DMS53 (cell line): ENCODE data around the gene POFUT1.
A peak's percentile ranks its signal among the peaks of the same experiment; 100 is the strongest.

Experiments
- DNase-seq: peaks from one replicate; lab custom pipeline; 2025; lab: John Stamatoyannopoulos, UW

The POFUT1 gene

GRCh38 chr20:32206760-32207625 is 687 bp upstream of the POFUT1 start:
- peak; percentile 41 for DNase-seq

DNA sequence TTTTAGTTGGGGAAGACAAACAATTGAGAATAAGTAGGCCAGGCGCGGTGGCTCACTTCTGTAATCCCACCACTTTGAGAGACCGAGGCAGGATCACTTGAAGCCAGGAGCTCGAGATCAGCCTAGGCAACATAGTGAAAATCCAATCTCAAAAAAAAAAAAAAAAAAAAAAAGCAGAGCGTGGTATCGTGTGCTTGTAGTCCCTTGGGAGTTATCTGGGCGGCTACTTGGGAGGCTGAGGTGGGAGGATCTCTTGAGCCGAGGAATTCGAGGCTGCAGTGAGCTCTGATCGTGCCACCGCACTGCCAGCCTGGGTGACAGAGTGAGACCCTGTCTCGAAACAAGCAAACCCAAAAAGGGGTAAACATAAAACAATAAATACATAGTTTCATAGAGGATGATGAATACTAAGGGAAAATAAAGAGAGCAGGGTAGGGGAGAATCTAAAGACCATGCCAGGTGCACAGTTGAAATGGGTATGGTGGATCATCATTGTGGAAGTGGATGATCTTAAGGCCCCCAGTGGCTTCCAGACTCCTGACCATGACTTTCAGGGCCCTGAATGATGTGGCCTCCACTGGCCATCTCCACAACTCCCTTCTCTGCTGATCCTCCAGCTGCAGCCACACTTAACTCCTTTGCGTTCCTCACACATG is 947 bp downstream of the POFUT1 start:
- DNase-seq: no peak

DNA sequence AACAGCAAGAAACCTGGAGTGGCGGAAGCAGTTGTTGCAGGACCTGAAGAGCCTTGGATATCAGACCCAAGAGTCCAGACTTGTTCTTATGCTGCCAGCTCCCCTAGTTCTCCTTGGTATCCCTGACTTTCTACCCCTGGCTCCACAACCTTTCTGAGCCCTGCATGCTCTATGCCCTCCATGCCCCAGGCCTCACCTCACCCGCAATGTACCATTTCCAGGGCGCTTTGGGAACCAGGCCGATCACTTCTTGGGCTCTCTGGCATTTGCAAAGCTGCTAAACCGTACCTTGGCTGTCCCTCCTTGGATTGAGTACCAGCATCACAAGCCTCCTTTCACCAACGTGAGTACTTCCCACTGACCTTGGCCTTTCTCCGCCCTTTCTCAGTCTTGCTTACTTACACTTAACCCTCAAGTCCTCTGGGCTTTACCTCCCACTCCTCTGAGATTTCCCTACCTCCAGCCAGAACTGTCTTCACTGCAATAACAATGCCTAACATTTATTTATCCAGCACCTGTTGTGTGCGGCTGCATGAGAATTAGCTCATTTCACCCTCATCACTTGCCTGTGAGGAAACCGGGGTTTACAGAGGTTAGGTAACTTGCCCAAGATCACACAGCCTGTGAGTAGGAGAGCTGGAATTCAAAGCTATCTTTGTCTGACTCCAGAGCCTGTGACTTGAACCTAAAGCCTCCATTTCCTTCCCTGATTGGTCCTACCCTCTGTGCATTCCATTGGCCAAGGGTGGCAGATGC is 2.3 kb downstream of the POFUT1 start:
- DNase-seq: no peak

GRCh38 chr20:32213870-32214269 is 6.2 kb downstream of the POFUT1 start:
- DNase-seq: no peak

DNA sequence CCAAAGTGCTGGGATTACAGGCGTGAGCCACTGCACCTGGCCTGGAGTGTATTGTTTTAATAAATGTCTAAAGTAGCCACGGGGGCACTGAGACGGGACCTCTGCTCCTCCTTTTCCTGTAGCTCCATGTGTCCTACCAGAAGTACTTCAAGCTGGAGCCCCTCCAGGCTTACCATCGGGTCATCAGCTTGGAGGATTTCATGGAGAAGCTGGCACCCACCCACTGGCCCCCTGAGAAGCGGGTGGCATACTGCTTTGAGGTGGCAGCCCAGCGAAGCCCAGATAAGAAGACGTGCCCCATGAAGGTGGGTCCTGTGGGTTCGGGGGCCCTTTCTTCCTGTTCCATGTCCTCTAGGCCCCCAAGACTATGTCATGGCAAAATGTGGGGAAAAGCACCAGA is 7.5 kb downstream of the POFUT1 start:
- DNase-seq: no peak

- no peak for DNase-seq
These were observed 8.0 kb downstream of the POFUT1 start for GRCh38 chr20:32215729-32216128.

- DNase-seq: no peak
These were observed 8.8 kb downstream of the POFUT1 start for GRCh38 chr20:32216179-32217142.

DNA sequence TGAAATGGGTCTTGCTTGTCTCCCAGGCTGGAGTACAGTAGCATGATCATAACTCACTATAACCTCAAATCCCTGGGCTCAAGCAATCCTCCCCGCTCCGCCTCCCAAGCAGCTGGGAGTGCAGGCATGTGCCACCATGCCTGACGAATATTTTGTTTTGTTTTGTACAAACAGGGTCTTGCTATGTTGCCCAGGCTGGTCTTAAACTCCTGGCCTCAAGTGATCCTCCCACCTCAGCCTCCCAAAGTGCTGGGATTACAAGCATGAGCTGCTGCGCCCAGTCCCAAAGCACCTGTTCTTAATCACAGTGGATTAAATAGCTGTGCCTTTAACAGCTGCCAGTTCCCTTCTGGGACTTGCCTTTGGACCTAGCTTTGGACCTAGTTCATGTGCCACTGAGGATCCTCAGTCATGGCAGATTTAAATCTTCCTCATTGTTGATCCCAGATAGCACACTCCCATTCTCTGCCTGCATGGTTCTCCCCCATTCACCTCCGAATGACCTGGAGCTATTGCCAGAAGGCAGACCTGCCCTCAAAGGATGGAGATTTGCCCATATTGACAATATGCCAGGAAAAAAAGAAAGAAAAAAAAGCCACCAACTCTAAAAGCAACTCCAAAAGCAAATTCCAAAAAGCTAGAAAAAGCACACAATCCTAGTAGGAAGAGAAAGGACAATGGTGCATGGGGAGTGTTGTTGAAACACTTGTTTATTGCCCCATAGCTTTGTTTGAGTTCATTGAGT is 10.6 kb downstream of the POFUT1 start:
- DNase-seq: no peak

DNA sequence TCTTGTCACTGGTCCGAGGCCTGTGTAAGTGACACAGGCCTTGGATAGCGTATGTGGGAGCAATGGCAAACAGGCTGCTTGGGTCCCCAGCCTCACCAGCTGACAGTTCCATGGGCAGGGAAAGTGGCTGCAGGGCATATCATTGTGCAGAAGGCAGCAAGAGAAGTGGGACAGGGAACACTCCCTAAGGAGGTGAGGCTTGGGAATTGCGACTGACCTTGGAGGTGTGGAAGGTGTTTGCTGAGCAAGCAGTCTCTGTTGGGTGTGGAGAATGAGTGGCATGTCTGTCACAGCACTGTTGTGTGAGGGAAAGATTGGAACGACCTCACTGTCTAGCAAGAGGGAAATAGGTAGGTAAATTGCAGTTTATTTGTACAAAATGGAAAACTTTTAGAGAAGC is 16.8 kb downstream of the POFUT1 start:
- DNase-seq: no peak

DNA sequence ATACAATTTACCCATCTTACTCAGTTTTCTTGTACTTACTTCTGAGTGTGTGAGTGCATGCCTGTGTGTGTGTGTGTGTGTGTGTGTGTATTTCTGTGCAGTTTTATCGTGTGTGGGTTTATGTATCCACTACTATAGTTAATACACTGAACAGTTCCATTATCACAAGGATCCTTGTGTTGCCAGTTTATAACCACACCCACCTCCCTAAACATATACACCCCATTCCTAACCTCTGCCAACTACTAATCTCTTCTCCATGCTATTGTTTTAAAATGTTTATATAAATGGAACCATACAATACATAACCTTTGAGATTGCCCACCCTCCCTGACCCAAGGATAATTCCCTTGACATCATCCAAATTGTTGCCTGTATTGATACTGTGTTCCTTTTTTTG is 18.7 kb downstream of the POFUT1 start:
- DNase-seq: no peak

DNA sequence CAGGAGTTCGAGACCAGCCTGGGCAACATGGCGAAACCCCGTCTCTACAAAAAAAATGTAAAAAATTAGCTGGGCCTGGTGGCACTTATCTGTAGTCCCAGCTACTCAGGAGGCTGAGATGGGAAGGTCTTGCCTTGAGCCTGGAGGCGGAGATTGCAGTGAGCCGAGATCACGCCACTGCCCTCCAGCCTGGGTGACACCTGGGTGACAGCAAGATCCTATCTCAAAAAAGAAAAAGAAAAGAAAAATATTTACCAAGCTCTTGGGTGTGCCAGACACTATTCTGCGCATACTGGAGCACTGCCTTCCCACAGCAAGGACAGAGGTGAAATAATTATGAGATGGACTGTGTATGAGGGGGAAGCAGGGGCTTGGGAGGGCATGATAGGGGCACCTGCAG is 19.6 kb downstream of the POFUT1 start:
- DNase-seq: no peak

DNA sequence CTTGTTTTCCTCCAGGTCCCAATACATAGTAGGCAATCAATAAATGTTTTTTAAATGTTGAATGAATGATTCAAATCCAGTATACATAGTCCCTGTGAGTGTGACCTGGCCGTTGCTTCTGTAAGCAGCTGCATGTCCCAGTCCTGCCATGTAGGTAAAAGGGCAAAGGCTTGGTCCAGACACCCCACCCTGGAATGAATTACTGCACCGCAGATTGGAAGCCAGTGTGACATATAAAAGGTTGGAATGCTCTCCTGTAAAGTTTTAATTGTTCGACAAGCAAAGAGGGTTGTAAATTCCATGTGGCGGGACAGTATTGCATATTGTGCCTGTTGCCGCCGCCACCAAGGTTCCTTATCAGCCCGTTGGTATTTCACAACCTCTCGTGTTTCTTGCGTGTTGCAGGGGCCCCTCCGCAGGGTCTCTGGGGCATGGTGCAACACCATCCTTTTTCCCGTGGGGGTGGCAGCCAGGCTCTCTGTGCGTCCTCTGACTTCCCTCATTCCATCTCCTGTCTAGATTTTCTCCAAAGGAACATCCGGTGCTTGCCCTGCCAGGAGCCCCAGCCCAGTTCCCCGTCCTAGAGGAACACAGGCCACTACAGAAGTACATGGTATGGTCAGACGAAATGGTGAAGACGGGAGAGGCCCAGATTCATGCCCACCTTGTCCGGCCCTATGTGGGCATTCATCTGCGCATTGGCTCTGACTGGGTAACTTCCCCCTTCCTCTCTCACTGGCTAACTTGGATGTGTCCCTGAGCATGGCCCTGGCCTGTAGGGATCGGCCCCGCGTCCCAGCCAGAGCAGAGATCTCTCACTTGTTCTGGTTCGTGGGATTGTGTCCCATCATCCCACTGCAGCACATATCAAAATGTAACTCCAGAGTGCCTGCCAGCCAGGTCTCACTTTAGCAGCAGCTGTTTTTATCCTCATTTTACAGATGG is 20.3 kb downstream of the POFUT1 start:
- DNase-seq: no peak

DNA sequence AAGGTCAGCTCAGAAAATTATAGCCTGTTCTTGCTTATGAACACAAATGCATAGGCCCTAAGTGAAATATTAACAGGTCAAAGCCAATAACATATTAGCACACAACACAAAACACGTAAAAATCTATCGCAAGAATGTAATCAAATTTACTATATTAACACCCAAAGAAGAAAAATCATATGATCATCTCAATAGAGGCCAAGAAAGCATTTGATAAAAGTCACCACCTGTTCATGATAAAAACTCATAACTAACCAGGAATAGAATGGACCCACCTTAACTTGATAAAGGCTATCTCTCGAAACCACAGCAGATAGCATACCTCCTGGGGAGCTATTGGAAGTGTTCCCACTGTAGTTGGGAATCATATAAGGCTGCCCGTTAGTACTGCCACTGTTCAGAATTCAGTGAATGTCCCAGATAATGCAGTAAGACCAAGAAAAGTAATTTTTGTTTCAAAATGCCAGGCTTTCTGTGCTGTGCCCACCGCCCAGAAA is 21.6 kb downstream of the POFUT1 start:
- no peak for DNase-seq

DNA sequence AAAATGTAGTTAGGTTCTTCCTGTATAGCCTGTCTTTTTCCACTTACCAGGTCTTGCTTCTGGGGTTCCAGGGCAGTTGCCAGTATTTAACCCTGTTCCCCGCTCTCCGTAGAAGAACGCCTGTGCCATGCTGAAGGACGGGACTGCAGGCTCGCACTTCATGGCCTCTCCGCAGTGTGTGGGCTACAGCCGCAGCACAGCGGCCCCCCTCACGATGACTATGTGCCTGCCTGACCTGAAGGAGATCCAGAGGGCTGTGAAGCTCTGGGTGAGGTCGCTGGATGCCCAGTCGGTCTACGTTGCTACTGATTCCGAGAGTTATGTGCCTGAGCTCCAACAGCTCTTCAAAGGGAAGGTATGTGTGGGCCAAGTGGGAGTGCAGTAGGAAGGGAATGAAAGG is 23.0 kb downstream of the POFUT1 start:
- DNase-seq: no peak

GRCh38 chr20:32231245-32231644 is 23.6 kb downstream of the POFUT1 start:
- no peak for DNase-seq

- no peak for DNase-seq
These were observed 24.2 kb downstream of the POFUT1 start for GRCh38 chr20:32231847-32232246.

DNA sequence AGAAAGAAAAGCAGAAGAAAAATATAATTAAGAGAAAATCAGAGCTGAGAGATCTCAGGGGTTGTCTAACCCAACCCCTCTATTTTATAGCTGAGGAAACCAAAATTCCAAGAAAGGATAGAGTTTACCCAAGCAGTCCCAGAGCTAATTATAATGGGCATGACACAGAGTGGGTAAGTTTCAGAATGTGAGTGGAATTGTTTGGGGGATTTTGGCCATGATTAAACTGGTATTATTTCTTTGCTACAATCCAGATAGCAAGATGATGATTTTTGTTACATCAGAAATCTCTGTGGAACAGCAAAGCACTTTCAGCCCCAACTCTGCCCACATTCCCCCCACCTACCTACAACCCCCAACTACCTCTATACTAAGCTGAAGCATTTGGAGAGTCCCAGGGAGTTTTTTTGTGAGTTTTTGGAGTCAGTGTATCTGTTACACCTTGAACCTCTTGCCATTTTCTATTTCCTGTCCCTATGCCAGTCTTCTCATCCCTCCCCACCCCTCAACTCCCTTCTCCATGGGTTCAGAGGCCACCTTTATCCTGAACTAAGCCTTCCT is 24.7 kb downstream of the POFUT1 start:
- DNase-seq: no peak

- DNase-seq: no peak
These were observed 25.6 kb downstream of the POFUT1 start for GRCh38 chr20:32233286-32233685.

DNA sequence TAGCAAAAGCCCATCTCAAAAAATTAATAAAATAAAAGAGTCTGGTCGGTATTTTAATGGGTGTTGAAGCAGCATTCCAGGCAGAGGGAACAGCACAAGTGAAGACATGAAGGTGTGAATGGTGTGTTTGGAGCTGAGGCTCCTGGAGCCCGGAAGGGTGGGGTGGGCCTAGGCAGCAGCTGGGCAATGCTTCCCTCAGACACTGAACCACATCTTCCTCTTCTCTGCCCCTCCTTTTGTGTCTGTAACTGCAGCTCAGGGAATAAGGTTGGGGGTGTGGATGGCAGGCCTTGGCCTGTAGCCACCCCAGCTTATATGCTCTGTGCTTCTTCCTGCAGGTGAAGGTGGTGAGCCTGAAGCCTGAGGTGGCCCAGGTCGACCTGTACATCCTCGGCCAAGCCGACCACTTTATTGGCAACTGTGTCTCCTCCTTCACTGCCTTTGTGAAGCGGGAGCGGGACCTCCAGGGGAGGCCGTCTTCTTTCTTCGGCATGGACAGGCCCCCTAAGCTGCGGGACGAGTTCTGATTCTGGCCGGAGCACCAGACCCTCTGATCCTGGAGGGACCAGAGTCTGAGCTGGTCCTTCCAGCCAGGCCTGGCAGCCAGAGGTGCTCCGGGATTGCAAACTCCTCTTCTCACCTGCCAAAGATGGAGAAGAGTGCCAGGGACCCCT is 26.6 kb downstream of the POFUT1 start:
- no peak for DNase-seq
